ENCODE results near the gene RNF157.
"Not testable (repeated sequence)": the region's sequence is repeated elsewhere in the genome, so short reads cannot be mapped to it uniquely, and the experiment has no call there.

The RNF157 gene

DNA sequence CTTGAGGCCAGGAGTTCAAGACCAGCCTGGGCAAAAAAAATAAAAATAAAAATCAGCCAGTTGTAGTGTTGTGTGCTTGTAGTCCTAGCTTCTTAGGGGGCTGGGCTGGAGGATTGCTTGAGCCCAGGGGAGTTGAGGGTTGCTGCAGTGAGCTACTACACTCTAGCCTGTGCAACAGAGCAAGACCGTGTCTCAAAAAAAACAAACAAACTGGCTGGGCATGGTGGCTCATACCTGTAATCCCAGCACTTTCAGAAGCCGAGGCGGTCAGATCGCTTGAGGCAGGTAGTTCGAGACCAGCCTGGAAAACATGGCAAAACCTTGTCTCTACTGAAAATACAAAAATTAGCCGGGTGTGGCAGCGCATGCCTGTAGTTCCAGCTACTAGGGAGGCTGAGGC, 19.9 kb upstream of the RNF157 start:
- H2AFZ ChIP-seq (ENCODE audit: low read length) = no peak overlapping the region
- no peak overlapping the region for H3K27ac ChIP-seq (ENCODE audit: low read length)
- no peak overlapping the region for H3K9ac ChIP-seq (ENCODE audit: low read length)
- H3K4me2 ChIP-seq (ENCODE audit: low read depth, low read length) = no peak overlapping the region
- DNase-seq = no peak
- no peaks in the 10 kb centered on the region for H3K36me3 ChIP-seq (replicated peaks; ENCODE audit: insufficient read depth, low read length)
- peaks cover 24% of the 10 kb centered on the region for H3F3A ChIP-seq (ENCODE audit: insufficient read depth, low read length)
- no peaks in the 10 kb centered on the region for H3K9me2 ChIP-seq (replicated peaks; ENCODE audit: insufficient read depth, low read length)
- no peaks in the 10 kb centered on the region for H3K27me3 ChIP-seq (replicated peaks; ENCODE audit: insufficient read depth, low read length)
- H4K20me1 ChIP-seq (ENCODE audit: insufficient read depth, low read length) = no peaks in the 10 kb centered on the region
- TF ChIP-seq, protein P1, sequence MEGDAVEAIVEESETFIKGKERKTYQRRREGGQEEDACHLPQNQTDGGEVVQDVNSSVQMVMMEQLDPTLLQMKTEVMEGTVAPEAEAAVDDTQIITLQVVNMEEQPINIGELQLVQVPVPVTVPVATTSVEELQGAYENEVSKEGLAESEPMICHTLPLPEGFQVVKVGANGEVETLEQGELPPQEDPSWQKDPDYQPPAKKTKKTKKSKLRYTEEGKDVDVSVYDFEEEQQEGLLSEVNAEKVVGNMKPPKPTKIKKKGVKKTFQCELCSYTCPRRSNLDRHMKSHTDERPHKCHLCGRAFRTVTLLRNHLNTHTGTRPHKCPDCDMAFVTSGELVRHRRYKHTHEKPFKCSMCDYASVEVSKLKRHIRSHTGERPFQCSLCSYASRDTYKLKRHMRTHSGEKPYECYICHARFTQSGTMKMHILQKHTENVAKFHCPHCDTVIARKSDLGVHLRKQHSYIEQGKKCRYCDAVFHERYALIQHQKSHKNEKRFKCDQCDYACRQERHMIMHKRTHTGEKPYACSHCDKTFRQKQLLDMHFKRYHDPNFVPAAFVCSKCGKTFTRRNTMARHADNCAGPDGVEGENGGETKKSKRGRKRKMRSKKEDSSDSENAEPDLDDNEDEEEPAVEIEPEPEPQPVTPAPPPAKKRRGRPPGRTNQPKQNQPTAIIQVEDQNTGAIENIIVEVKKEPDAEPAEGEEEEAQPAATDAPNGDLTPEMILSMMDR (IDR thresholded peaks at IDR 0.05; ENCODE audit: low read length) = no peak
- TF ChIP-seq EZH2phosphoT487 (IDR thresholded peaks at IDR 0.05; ENCODE audit: low read length) (no peak), EZH2 (optimal IDR thresholded peaks at IDR 0.05; ENCODE audit: low read depth, low read length) (no peak)
- no peaks in the 10 kb centered on the region for H3K9me3 ChIP-seq (replicated peaks; ENCODE audit: insufficient read depth, low read length)
- H3K79me2 ChIP-seq (ENCODE audit: low read length) = no peaks in the 10 kb centered on the region
- H3K4me1 ChIP-seq (ENCODE audit: low read length) = peaks cover 30% of the 10 kb centered on the region
- no peak overlapping the region for H3K4me3 ChIP-seq (ENCODE audit: low read length)

DNA sequence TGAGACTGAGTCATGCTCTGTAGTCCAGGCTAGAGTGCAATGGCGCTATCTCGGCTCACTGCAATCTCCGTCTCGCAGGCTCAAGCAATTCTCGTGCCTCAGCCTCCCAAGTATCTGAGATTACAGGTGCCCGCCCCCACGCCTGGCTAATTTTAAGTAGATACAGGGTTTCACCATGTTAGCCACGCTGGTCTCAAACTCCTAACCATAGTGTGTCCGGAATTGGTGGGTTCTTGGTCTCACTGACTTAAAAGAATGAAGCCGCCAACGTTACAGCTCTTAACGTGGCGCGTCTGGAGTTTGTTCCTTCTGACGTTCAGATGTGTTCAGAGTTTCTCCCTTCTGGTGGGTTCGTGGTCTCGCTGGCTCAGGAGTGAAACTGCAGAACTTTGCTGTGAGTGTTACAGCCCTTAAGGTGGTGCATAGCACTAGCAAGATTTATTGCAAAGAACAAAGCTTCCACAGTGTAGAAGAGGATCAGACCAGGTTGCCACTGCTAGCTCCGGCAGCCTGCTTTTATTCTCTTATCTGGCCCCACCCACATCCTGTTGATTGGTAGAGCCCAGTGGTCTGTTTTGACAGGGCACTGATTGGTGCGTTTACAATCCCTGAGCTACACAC, 16.2 kb upstream of the RNF157 start:
- not testable (repeated sequence) for H3K9me3 ChIP-seq (replicated peaks; ENCODE audit: insufficient read depth, low read length); H3K4me2 ChIP-seq (ENCODE audit: low read depth, low read length); H3K79me2 ChIP-seq (ENCODE audit: low read length); H3K36me3 ChIP-seq (replicated peaks; ENCODE audit: insufficient read depth, low read length); H3F3A ChIP-seq (ENCODE audit: insufficient read depth, low read length); H3K4me3 ChIP-seq (ENCODE audit: low read length); H3K27me3 ChIP-seq (replicated peaks; ENCODE audit: insufficient read depth, low read length); H2AFZ ChIP-seq (ENCODE audit: low read length); H4K20me1 ChIP-seq (ENCODE audit: insufficient read depth, low read length); H3K9ac ChIP-seq (ENCODE audit: low read length); DNase-seq; H3K9me2 ChIP-seq (replicated peaks; ENCODE audit: insufficient read depth, low read length); H3K27ac ChIP-seq (ENCODE audit: low read length); H3K4me1 ChIP-seq (ENCODE audit: low read length)

- Histone ChIP-seq H3K27me3 (replicated peaks; ENCODE audit: insufficient read depth, low read length) (no peaks in the 10 kb centered on the region), H3K36me3 (replicated peaks; ENCODE audit: insufficient read depth, low read length) (no peaks in the 10 kb centered on the region), H3K4me2 (ENCODE audit: low read depth, low read length) (no peak overlapping the region), H3K79me2 (ENCODE audit: low read length) (no peaks in the 10 kb centered on the region), H2AFZ (ENCODE audit: low read length) (no peak overlapping the region), H3K4me1 (ENCODE audit: low read length) (peaks cover 9% of the 10 kb centered on the region), H3K27ac (ENCODE audit: low read length) (no peak overlapping the region), H3K4me3 (ENCODE audit: low read length) (no peak overlapping the region), H3K9ac (ENCODE audit: low read length) (no peak overlapping the region), H3F3A (ENCODE audit: insufficient read depth, low read length) (no peaks in the 10 kb centered on the region), H4K20me1 (ENCODE audit: insufficient read depth, low read length) (no peaks in the 10 kb centered on the region), H3K9me2 (replicated peaks; ENCODE audit: insufficient read depth, low read length) (no peaks in the 10 kb centered on the region), H3K9me3 (replicated peaks; ENCODE audit: insufficient read depth, low read length) (no peaks in the 10 kb centered on the region)
- DNase-seq = no peak
- TF ChIP-seq EZH2phosphoT487 (IDR thresholded peaks at IDR 0.05; ENCODE audit: low read length) = no peak
- no peak for TF ChIP-seq EZH2 (optimal IDR thresholded peaks at IDR 0.05; ENCODE audit: low read depth, low read length)
- TF ChIP-seq, protein P1 (IDR thresholded peaks at IDR 0.05; ENCODE audit: low read length) = no peak
These were observed 15.6 kb upstream of the RNF157 start for GRCh38 chr17:76255801-76256429.

GRCh38 chr17:76254275-76254674, 14.0 kb upstream of the RNF157 start:
- no peak for TF ChIP-seq EZH2phosphoT487 (IDR thresholded peaks at IDR 0.05; ENCODE audit: low read length)
- TF ChIP-seq EZH2 (optimal IDR thresholded peaks at IDR 0.05; ENCODE audit: low read depth, low read length) = no peak
- TF ChIP-seq, protein P1 (IDR thresholded peaks at IDR 0.05; ENCODE audit: low read length) = no peak
- Histone ChIP-seq H3K27me3 (replicated peaks; ENCODE audit: insufficient read depth, low read length) (no peaks in the 10 kb centered on the region), H3K4me3 (ENCODE audit: low read length) (no peak overlapping the region), H3K27ac (ENCODE audit: low read length) (no peak overlapping the region), H3K4me2 (ENCODE audit: low read depth, low read length) (no peak overlapping the region), H3F3A (ENCODE audit: insufficient read depth, low read length) (peaks cover 4% of the 10 kb centered on the region; the same call in 1 of the 2 replicates), H3K79me2 (ENCODE audit: low read length) (no peaks in the 10 kb centered on the region), H3K4me1 (ENCODE audit: low read length) (peaks cover 17% of the 10 kb centered on the region), H4K20me1 (ENCODE audit: insufficient read depth, low read length) (no peaks in the 10 kb centered on the region), H3K9me3 (replicated peaks; ENCODE audit: insufficient read depth, low read length) (no peaks in the 10 kb centered on the region), H3K36me3 (replicated peaks; ENCODE audit: insufficient read depth, low read length) (no peaks in the 10 kb centered on the region), H3K9ac (ENCODE audit: low read length) (no peak overlapping the region), H3K9me2 (replicated peaks; ENCODE audit: insufficient read depth, low read length) (no peaks in the 10 kb centered on the region), H2AFZ (ENCODE audit: low read length) (no peak overlapping the region)
- DNase-seq = no peak

Measured in MM.1S (cell line).